Occipital lobe (tissue), 2 donors: ENCODE results near the gene ACTN4. TPM values are rescaled to one million over a fixed set of nuclear protein-coding genes. Genes with fewer than 3 reads are reported as not detected.
"Not testable (repeated sequence)": the region's sequence is repeated elsewhere in the genome, so short reads cannot be mapped to it uniquely, and the experiment has no call there.

ENCODE experiments used
- DNase-seq: peaks from one replicate; lab custom pipeline; 2025; lab: John Stamatoyannopoulos, UW
- total RNA-seq: library from RNA; depleted of rRNA; stranded (reverse); fragments of >200 nt; gene quantifications from one replicate; pipeline ENCODE4 v1.2.3, GENCODE V29; 2014

The ACTN4 gene
- total RNA-seq, 1 donor from 2014 or later = 53.2 TPM

GRCh38 chr19:38735257-38735686 lies 87.8 kb downstream of the ACTN4 start:
- DNase-seq = no peak

DNA sequence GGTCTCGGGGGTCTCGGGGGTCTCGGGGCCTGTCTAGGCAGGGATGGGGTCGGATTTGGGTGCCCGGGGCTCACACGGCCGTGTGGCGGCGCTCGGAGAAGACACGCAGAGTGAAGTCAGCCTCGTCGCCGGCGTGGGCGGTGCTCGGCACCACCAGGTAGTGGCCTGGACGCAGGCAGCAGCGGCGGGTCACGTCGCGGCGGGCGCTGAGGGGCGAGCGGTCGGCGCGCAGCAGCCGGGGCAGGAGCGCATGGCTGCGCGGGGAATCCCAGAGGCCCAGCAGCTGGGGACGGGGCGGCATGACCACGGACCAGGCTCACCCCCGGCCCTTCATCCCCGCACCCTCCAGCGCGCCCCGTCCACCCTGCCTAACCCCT lies 88.6 kb downstream of the ACTN4 start:
- no peak for DNase-seq

DNA sequence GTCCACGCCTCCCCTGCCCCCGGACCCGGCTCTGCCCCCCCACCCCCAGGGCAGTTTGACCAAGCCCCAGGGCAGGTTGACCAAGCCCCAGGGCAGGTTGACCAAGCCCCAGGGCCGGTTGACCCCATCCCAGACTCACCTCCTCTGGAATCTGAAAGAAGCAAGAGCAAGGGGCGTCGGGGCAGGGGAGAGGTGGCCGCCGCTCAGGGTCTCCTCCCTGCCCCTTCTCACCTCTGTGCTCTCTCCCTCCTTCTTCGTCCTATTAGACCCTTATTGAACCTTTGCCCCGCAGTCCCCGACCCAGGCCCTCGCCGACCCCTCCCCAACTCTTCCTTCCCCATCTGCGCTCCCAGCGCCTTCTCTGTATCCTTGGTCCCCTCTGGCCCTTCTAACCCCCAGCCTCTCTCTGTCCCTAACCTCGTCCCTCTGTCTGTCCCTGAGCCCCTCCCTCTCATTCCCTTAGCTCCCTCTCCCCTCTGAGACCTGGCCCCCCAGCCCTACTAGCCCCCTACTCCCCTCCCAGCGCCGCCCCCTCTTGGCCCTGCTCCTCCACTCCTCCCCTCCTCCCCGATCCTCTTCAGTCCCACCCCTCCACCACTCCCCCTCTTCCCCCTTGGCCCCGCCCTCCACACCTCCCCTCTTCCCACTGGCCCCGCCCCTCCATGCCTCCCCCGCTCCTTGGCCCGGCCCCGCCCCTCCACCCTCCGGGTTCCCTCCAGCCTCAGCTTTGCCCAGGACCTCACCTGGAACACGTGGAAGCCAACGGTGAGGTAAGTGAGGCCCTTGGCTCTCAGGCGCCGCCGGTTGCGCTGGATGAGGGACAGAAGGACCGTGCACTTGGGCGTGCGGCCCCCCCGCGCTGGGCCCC lies 89.2 kb downstream of the ACTN4 start:
- DNase-seq = no peak

DNA sequence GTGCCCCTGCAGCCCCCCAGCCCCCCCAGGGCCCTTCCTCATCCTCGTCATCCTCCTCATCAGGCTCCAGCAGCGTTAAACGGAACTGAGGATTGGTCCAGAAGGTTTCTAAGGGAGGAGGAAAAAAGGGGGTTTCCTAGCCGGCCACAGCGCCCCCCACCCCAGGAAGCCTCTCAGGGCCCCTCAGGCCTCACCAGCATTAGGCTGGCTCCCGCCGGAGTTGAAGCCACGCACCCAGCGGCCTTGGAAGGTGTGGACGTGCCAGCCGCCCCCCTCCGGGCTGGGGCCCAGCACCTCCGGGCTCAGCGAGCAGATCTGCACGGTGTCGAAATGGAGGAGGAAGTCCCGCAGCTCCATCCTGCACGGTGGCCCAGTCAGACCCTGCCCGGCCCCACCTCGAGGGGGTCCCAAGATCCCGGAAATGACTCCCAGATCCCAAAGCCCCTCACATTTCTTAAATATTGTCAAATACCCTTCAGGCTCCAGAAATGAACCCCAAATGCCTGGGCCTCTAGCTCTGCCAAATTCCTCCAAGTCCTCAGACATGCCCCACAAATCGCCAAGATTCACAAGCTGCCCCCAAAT lies 89.9 kb downstream of the ACTN4 start:
- DNase-seq = no peak

DNA sequence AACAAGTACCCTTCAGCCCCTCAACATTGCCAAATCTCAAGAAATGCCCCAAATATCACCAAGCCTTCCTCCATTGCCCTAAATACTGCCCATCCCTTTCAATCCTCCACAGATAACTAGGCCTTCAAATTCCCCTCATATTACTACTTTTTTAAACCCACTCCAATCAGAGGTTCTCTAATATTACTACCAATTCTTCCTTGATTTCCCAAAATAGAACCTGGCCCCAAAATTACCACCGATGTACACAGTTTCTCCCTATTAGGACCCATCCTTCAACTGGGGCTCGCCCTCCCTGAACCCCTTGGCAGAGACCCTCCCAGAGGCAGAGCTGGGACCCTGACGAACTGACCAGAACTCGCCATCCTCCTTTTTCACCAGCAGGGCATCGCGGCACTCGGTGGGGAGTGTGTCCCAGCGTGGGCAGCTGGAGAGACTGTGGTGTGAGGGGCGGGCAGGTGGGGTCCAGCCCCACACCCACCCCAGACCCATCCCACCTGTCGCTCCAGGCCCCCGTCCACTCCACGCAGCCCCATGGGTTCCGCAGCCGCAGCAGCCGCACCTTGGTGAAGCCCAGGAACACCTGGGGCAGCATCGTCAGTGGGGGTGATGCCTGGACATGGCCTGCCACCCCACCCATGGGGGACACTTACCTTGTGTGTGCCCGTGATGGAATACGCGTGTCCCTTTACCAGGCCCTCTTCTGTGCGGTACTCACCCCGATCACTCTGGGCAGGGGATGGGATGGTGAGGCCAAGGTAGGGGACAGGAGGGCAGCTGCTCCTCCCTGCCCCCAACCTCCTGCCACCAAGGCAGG lies 90.7 kb downstream of the ACTN4 start:
- DNase-seq = no peak

- DNase-seq = no peak
Observed at GRCh38 chr19:38739440-38740256, 92.2 kb downstream of the ACTN4 start.

DNA sequence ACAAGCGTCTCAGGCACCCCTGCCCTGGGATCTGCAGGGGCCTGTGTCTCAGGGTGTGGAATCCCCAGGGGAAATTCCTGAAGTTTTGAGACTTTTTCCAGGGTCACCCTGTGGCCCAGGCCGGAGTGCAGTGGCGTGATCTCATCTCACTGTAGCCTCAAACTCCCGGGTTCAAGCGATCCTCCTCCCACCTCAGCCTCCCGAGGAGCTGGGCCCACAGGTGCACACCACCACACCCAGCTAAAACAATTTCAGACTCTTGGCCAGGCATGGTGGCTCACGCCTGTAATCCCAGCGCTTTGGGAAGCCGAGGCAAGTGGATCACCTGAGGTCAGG lies 92.8 kb downstream of the ACTN4 start:
- no peak for DNase-seq

GRCh38 chr19:38740932-38741331 lies 93.5 kb downstream of the ACTN4 start:
- DNase-seq = no peak

- no peak for DNase-seq
Observed at GRCh38 chr19:38741670-38742069, 94.2 kb downstream of the ACTN4 start.

- no peak for DNase-seq
Observed at GRCh38 chr19:38742296-38742695, 94.8 kb downstream of the ACTN4 start.

DNA sequence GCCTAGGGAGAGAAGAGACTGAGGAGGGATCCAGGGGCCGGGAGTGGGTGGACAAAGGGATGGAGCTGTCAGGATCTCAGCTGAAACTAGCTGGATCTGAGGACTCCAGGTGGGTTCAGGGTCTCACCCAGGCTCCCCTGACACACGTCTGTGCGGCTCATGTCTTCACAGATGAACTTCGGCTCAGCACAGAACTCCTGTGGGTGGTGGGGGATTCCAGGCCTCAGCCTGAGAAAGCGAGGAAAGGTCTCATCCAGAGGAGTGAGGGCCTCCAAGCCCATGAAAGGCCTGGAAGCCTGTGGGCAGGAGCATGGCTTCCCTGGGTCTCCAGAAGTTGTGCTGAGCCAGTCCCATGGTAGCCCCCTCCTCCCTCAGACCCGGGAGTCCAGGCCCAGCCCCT lies 95.5 kb downstream of the ACTN4 start:
- no peak for DNase-seq

DNA sequence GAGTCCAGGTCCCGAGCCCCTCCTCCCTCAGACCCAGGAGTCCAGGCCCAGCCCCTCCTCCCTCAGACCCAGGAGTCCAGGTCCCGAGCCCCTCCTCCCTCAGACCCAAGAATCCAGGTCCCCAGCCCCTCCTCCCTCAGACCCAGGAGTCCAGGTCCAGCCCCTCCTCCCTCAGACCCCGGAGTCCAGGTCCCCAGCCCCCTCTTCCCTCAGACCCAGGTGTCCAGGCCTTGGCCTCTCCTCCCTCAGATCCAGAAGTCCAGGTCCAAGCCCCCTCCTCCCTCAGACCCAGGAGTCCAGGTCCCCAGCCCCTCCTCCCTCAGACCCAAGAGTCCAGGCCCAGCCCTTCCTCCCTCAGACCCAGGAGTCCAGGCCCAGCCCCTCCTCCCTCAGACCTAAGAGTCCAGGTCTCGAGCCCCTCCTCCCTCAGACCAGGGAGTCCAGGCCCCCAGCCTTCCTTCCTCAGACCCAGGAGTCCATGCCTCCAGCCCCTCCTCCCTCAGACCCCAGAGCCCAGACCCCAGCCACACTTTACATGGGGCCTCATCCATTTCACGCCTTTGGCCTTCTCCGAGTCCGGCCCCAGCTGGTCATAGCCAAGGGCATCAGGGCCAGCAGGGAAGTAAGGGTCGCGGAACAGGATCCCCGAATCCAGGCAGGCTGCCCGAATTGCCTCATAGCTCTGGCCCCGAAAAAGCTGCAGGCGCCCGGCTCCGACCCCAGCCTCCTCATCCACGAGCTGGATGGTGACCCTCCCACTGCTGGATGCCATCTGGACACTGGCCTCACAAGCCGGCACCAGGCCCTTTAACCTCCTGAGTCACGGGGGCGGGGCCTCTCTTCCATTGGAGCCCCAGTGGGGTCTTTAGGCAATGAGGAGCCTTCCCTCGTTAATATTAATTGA lies 96.2 kb downstream of the ACTN4 start:
- no peak for DNase-seq

GRCh38 chr19:38744298-38744681 lies 96.8 kb downstream of the ACTN4 start, which contains the start of gene CAPN12:
Gene CAPN12 (minus strand): TSS chr19:38744474. CDS start chr19:38744165, 309 bp downstream.
- no peak for DNase-seq

GRCh38 chr19:38744874-38745273 lies 97.4 kb downstream of the ACTN4 start:
- DNase-seq = no peak

- no peak for DNase-seq
Observed at GRCh38 chr19:38745316-38745715, 97.9 kb downstream of the ACTN4 start.

DNA sequence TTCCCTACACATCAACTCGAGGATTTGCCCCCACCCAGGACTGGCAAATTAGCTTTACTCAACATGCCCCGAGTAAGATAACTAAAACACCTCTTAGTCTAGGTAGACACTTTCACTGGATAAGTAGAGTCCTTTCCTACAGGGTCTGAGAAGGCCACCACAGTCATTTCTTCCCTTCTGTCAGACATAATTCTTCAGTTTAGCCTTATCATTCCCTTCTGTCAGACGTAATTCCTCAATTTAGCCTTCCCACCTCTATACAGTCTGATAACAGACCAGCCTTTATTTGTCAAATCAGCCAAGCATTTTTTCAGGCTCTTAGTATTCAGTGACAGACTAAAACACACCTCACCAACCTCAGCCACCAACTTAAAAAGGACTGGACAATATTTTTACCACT lies 106.3 kb downstream of the ACTN4 start:
- DNase-seq = not testable (repeated sequence)

- DNase-seq = not testable (repeated sequence)
Observed at GRCh38 chr19:38754196-38754595, 106.7 kb downstream of the ACTN4 start.

DNA sequence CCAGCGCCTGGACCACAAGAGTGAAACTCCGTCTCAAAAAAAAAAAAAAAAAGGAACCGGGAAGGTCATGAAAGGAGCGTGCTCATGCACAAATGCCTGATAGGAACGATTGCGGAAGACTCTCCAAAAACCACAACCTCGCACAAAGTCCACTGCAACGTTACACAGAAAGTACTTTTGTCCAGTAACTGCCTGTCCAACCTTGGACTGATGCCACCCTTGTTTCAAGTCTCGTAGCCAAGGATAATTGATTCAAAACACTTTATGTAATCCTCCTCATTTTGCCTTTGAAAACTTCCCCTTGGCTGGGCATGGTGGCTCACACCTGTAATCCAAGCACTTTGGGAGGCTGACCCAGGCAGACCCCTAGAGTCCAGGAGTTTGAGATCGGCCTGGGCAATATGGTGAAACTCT lies 112.1 kb downstream of the ACTN4 start:
- no peak for DNase-seq

GRCh38 chr19:38760805-38761517 lies 113.5 kb downstream of the ACTN4 start:
- DNase-seq = not testable (repeated sequence)
